Right lobe of liver (tissue), 6 donors: ENCODE measurements around the gene NFE2L3. TPM values are rescaled to one million over a fixed set of nuclear protein-coding genes. Genes with fewer than 3 reads are reported as not detected.

ENCODE experiments used
- ATAC-seq, 4 donors: fragments of 200-7000 bp; cut with Tn5 transposase; one replicate each; pipeline ENCODE4 v1.9.1; 2020; ENCODE audit warnings: mild to moderate bottlenecking in 4 of 4, moderate library complexity in 4 of 4
- DNase-seq, 3 donors: peaks; one replicate each; pipeline ENCODE4 v3.0.0-alpha.2; 2020
- H3K27ac ChIP-seq, 3 donors: fragments of 200-600 bp; one replicate each; pipeline ENCODE4 v1.8.0; 2022
- H3K27me3 ChIP-seq, 2 donors: fragments of 200-600 bp; one replicate each; pipeline ENCODE4 v1.8.0; 2022
- H3K36me3 ChIP-seq, 4 donors: fragments of 200-600 bp; sonication (generic) in 1 of 4; one replicate each; pipeline versions ENCODE4 v1.5.1 to v1.8.0; 2017 to 2022; ENCODE audit warnings: control low read depth in 1 of 4
- H3K4me1 ChIP-seq, 4 donors: fragments of 200-600 bp; sonication (generic) in 1 of 4; one replicate each; pipeline versions ENCODE4 v1.5.1 to v1.8.0; 2017 to 2022; ENCODE audit warnings: control low read depth in 1 of 4
- H3K4me3 ChIP-seq, 3 donors: fragments of 200-600 bp; one replicate each; pipeline ENCODE4 v1.8.0; 2022
- H3K9me3 ChIP-seq, 4 donors: fragments of 200-600 bp; sonication (generic) in 1 of 4; one replicate each; pipeline versions ENCODE4 v1.5.1 to v1.8.0; 2017 to 2022; ENCODE audit warnings: control low read depth in 1 of 4
- POLR2A ChIP-seq: fragments of 450-650 bp; IDR thresholded peaks from one replicate; pipeline ENCODE4 v1.6.1; 2017; ENCODE audit warnings: antibody characterized with exemption, mild to moderate bottlenecking
- WGBS: methylation state at CpG from one replicate; pipeline ENCODE4 v1.1.6; 2018; ENCODE audit warnings: low coverage, low lambda C conversion rate; ENCODE audit not compliant: insufficient coverage; ENCODE audit errors: missing lambda C conversion rate; 5-methylcytosine and 5-hydroxymethylcytosine counted together
- intact Hi-C, 2 donors: fragments of 100-400 bp; cut with DNase I; formaldehyde crosslinking; loops; one replicate each; pipeline versions ENCODE4 v1.11.2 to v1.14.1; 2022
- total RNA-seq, 6 experiments: library from RNA; depleted of rRNA in 2 of 6; stranded (reverse); fragments of >200 nt in 2 of 6; fragmentation: NEBNext Ultra II Directional in 3 of 6; extraction: Animal tissue kit (Norgen Biotek cat#: 25700) in 3 of 6; gene quantifications; one replicate each; pipeline versions ENCODE4 v1.1.0 to v1.2.4, GENCODE V29; 2016 to 2023
- TF ChIP-seq, protein P1 (sequence below), 4 donors: fragments of 200-600 bp in 3 of 4; fragments of 450-650 bp in 1 of 4; IDR thresholded peaks; one replicate each; pipeline versions ENCODE4 v1.5.1 to v1.8.0; 2016 to 2022; ENCODE audit warnings: antibody characterized with exemption in 4 of 4, mild to moderate bottlenecking in 2 of 4
- donor health status: DM: no; HTN: yes; CAD: no.
- donor health status: DM: no; HTN: no; CAD: no.
- donor health status: DM: no; HTN: no; CAD: no.
- donor health status: DM: no; HTN: yes; CAD: no.
- donor health status: DM: no; HTN: yes; CAD: no.

The NFE2L3 gene
- total RNA-seq, 6 experiments from 2014 or later = 0.13 to 2.0 (median 0.54) TPM

DNA sequence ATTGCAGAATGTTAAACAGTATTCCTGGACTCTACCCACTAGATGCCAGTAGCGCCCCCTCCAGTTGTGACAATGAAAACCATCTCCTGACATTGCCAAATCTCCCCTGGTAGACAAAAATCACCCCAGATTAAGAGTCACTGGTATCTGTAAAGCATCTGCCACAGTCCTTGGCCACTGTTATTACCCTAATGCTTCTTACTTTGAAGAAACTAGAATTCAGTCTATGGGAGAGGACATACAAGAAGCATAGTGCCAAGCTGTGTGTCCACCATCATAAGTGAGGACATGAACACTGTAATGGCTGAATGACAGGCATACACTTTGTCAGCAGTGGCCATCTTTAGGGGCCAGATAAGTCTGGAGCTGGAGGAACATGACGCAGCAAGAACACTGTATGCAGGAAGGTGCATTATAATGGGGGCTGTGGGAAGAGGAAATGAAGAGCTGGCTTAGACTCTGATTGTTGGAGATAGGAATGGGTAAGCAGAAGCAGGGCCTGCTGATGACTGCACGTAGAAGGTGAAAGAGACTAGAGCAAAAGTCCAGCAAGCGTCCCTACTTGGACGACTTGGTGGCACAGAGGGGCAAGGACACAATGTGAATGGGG lies 82.0 kb downstream of the NFE2L3 start:
- Histone ChIP-seq H3K36me3 (no peaks in the 10 kb centered on the region), H3K4me1 (no peaks in the 10 kb centered on the region), H3K27ac (no peak overlapping the region), H3K27me3 (no peaks in the 10 kb centered on the region), H3K9me3 (no peaks in the 10 kb centered on the region), H3K4me3 (no peak overlapping the region)
- DNase-seq (no peak), ATAC-seq (no peak)
- WGBS = 52% methylated on average over 5 of the region's 5 CpGs
- TF ChIP-seq POLR2A = no peak
- TF ChIP-seq, protein P1, sequence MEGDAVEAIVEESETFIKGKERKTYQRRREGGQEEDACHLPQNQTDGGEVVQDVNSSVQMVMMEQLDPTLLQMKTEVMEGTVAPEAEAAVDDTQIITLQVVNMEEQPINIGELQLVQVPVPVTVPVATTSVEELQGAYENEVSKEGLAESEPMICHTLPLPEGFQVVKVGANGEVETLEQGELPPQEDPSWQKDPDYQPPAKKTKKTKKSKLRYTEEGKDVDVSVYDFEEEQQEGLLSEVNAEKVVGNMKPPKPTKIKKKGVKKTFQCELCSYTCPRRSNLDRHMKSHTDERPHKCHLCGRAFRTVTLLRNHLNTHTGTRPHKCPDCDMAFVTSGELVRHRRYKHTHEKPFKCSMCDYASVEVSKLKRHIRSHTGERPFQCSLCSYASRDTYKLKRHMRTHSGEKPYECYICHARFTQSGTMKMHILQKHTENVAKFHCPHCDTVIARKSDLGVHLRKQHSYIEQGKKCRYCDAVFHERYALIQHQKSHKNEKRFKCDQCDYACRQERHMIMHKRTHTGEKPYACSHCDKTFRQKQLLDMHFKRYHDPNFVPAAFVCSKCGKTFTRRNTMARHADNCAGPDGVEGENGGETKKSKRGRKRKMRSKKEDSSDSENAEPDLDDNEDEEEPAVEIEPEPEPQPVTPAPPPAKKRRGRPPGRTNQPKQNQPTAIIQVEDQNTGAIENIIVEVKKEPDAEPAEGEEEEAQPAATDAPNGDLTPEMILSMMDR (IDR thresholded peaks at IDR 0.05) = no peak
- intact Hi-C loops = no loop called here

Other genes with a start within 250 kb of the NFE2L3 start
- gene HNRNPA2B1, start 48.5 kb downstream of the NFE2L3 start, total RNA-seq = 100 to 1,000 TPM in 4 of 6 experiments, 10 to 100 TPM in 2; 93.5 to 252 (median 165) TPM
- gene CBX3, start 49.5 kb downstream of the NFE2L3 start, total RNA-seq = 10 to 100 TPM; 26.4 to 42.1 (median 40.5) TPM
- 10 to 100 TPM; 10.1 to 59.0 (median 37.7) TPM for gene SNX10, start 139.7 kb downstream of the NFE2L3 start, total RNA-seq